Hematopoietic multipotent progenitor cell treated with erythropoietin and hydrocortisone succinate and interleukin-3 and kit ligand, for 17 days (in vitro differentiated cells): Measurements from ENCODE around the gene SFXN2.
A peak's percentile ranks its signal among the peaks of the same experiment; 100 is the strongest.

Experiments used
- DNase-seq: peaks from one replicate; pipeline ENCODE4 v3.0.0-alpha.2; 2015; ENCODE audit warnings: low spot score

The SFXN2 gene

DNA sequence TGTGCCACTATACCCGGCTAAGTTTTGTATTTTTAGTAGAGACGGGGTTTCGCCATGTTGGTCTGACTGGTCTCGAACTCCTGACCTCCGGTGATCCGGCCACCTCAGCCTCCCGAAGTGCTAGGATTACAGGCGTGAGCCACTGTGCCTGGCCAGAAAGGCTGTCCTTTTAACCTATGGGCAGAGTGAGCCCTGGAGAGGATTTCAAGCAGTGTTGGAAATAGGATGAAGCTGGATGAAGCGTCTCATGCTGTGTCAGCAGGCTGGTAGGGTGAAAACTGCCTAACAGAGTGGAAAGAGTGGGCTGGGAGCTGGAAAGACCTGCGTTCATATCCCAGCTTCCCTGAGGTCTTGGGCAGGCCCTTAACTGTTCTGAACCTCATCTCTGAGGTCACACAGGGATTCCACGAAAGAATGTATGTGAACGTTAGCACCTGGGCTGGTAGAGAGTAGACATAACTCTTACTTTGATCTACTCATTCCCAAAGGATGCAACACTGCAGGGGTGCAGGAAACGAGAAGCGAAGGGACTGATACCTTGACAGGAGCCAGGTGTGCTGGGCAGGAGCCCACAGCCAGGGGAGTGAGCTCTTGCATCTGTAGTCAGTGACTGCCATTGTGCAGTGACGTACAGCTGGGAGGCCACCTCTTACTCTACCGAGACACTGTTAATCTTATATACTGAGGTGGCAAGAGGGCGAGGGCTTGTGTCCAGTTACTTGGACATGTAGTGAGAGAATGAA lies 63.4 kb downstream of the SFXN2 start:
- no peak for DNase-seq

DNA sequence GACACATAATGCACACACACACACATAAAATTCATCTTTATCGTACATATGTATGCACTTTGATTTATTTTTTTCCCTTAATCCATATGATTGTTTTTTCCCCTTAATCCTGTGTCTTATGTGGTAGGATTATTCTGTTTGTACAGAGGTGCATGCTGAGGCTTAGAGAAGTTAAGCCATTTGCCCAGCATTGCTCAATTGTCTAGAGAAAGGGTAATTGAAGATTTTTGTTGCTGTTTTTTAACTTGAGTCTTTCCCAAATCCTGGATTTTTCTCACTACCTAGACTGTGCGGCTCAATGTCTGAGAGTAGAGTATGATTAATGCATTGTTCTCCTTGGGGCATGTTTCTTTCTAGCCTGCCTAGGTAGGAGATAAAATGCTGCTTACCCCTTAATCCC lies 64.3 kb downstream of the SFXN2 start:
- DNase-seq: no peak

DNA sequence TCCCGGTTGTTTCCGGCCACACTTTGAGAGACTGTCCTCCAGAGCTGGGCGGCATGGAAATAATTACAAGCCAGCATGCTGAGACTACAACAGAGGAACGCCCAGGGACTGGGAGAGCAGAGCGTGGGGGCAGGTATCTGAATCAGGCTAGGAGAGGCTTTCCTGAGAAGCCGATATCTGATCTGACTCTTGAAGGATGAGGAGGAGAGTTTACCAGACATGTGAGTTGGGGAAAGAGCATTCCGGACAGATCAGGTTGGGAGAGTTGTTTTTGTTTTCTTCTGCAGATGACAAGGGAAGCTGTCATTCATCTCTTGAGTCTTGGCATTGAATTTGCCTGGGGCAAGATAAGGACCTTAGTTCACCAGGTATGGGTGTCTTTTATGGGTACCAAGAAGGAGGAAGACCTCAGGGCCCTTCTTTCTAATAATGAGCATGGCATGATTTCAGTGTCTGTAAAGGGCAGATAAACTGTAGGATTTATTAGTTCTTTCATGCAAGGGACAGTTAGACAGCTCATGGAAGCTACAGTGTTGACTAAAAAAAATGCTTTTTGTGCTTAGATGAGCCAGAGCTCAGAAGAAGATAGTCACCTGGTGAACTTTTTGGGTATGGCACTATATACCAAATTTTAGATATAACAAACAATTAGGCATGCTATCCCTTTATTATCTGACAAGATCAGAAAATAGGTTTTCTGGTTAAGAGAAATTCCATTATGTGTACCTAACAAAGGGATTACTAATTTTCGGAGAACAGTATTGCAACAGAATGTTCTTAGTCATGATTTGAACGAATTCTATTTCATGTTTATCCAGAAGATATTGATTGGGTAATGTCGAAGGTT lies 65.5 kb downstream of the SFXN2 start:
- DNase-seq: no peak

DNA sequence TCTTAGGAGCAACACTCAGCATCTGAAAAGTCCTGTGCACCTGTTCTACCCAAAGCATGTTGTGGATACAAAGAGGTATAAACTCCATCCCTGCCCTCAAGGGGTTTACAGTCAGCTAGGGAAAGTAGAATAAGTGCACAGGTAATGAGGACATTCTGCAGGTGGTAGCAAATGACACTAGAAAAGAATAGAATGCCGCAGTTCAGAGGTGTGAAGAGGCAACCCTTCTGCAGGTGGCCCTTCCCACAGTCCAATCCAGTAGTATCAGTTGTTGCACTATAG lies 66.0 kb downstream of the SFXN2 start:
- DNase-seq: no peak

DNA sequence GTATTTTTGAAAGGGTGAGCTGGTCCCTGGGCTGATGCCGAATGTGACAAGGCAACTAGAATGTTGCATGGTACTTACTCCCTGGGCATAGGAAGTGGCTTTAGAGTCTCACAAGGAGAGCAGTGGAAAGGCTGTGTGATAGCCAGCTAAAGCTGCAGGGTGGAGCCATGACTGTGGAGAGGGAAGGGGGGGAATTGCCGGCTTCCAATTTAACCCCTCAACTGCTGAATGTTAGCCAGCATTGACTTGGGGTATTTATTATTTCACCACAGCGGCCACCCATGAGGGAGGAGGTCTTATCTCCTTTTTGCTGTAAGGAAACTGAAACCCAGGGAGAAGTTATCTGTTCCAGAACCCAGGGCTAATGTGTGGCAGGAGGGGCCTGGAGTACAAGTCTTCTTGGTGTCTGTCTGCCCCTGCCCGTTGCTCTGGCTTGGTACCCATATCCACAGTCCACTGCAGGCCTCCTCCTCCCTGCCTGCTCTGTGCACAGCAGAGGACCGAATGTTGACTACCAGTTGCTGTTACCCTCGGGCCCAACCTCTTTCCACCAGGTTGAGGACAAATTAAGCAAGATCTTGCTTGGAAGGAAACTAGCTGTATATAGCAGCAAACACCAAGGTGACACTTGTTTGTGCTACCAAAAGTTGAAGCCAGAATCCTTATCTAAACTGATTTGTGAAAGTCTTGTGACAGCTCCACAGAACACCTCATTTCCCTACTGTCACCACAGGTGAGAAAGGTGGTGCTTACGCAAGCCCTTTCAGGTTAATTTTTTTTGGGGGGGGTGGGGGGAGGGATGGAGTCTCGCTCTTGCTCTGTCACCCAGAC lies 66.9 kb downstream of the SFXN2 start:
- peak; percentile 43 for DNase-seq

DNA sequence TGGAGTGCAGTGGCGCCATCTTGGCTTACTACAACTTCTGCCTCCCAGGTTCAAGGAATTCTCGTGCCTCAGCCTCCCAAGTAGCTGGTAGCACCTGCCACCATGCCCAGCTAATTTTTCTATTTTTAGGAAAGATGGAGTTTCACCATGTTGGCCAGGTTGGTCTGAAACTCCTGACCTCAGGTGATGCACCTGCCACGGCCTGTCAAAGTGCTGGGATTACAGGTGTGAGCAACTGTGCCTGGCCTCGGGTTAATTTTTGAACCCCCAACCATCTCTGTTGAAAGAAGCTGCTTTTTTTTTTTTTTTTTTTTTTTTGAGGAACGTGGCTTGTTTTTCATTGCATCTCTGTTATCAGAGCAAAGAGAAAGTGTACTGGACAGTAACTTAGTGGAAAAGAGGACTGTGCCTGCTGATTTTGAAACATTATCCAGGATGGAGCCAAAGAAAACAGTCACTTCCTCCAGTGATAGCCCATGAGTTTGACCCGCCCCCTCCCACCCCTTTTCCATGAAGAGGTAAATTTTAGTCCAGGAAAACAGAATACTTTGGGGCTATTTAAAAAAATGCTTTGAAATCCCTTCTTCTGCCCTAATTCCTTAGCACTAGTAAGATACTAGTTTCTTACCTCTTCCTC lies 67.6 kb downstream of the SFXN2 start:
- no peak for DNase-seq

DNA sequence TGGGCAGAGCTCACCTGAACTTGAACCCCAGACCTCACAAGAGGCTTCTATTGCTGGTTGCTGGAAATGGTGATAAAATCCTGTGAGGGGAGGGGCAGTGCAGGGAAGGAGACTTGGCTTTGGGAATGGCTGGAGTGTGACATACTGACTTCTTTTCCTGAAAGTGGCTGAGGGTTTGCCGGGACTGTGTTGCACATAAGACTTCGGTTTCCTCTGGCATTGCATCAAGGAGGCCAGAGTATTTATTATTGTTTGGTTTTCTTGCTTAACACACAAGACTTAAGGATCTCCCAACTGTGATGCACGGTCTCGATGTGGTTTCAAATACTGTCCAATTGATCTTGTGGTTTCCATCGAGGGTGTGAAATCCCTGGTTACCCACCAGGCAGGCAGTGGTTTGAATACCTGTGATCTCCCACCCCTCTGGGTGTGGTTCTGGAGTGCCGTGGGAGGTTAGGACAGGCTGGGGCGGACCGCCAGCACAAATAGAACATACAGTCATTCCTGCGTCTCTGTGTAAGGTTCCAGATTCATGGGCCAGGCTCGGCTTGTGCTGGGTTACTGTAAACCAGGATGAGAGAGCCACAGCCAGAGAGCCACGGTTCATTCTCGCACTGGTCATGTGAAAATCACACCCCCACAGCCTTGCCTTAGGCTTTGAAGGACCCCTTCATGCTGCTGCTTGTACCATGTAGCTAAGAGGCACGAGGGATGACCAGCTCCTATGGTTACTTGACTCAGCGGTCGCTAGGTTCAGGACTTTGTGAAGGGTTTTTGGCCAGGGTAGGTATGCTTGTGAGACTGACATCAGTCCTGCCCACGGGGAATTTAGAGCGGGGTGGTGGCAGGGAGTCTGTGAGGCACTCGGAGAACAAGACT lies 68.5 kb downstream of the SFXN2 start:
- DNase-seq: no peak

DNA sequence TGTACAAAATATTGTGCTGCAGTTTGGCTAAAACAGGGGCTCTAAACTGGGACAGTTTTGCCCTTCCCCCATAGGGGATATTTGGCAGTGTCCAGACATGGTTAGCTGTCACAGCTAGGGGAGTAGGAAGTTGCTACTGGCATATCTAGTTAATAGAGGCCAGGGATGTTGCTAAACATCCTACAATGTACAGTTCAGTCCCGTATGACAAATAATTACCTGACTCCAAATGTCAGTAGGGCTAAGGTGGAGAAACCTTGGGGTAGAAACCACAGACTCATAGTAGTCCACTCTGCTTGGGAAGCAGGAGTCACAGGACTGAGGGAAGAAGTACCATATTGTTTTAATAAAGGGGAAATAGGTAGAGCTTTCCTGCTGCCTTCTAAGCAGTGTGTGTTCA lies 69.1 kb downstream of the SFXN2 start:
- no peak for DNase-seq

DNA sequence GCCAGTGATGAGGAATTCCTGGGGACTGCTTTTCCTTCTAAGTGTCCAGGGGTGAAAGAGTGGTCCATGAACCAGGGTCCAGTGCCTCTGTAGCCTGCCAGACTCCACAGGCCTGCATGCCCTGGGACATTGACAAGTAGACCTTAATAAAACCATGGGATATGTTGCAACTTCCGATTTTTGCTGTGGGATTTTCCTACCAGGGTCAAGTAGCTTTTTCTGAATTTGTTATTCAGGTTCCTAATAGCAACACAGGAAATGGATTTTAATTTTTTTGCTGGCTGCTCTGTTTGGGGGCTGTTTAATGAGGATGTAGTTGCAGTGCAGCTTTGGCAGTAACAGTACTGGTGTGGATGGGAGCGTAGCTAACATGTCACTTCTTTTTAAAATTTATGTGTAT lies 71.4 kb downstream of the SFXN2 start:
- no peak for DNase-seq

DNA sequence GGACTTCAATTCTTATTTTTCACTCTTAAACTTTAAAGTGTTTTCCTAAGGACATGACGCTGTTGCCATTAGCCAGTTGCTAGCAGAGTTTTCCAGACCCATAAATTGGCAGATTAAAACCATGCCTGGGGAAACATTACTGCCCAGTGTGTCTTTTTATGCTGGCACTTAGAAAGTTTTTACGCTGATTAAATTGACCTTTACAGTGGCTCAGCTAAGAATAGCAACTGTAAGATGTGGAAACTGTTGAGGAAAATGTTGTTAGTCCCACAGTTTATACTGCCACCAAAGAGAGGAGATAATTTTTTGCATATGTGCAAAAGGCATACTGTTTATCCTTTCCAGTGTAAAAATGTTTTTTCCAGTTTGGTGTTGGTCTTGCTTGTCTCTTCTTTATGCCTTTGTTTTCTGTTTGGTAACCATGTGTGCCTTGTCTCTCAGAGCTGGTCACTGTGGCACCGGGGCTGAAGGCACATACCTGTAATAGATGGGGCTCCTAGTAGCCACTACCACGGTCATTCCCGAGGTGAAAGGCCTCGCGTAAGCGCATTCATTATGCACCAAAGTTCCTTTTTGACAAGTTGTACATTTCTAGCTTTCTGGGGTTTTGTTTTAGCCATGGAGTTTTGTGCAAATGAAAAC lies 77.4 kb downstream of the SFXN2 start:
- no peak for DNase-seq
